K562 (cell line): ENCODE data around the gene RRP9. TPM values are rescaled to one million over a fixed set of nuclear protein-coding genes. Genes with fewer than 3 reads are reported as not detected.

Experiments used
- ATF3 ChIP-seq, 2 experiments: fragments of 450-650 bp in 1 of 2; sonication (generic) in 1 of 2; formaldehyde crosslinking in 1 of 2; IDR thresholded peaks in 1 of 2; conservative IDR thresholded peaks in 1 of 2; 2 replicates each; pipeline versions ENCODE4 v1.6.1 to v1.8.1; 2016 to 2023; ENCODE audit warnings: mild to moderate bottlenecking in 2 of 2, moderate library complexity in 2 of 2, inconsistent platforms in 1 of 2, missing genetic modification reagents in 1 of 2
- CBFA2T2 ChIP-seq: fragments of 450-650 bp; conservative IDR thresholded peaks from 2 replicates; pipeline ENCODE4 v1.6.1; 2017; ENCODE audit warnings: mild to moderate bottlenecking
- ELF1 ChIP-seq: fragments of 200-800 bp; sonication (Bioruptor generic); IDR thresholded peaks from 2 replicates; pipeline ENCODE4 v1.6.1; 2016; ENCODE audit warnings: missing genetic modification characterization, missing compliant biosample characterization
- FOS ChIP-seq: IDR thresholded peaks from 3 replicates; pipeline ENCODE4 v1.6.1; 2011; ENCODE audit not compliant: insufficient read length; ENCODE audit errors: extremely low read depth
- GMEB1 ChIP-seq: fragments of 250-450 bp; sonication (Bioruptor Pico); IDR thresholded peaks from 2 replicates; pipeline ENCODE4 v1.4.0; 2020; ENCODE audit warnings: mild to moderate bottlenecking
- KLF6 ChIP-seq: fragments of 250-450 bp; sonication (Bioruptor Pico); IDR thresholded peaks from 2 replicates; pipeline ENCODE4 v1.4.0; 2020; ENCODE audit warnings: mild to moderate bottlenecking, moderate library complexity, borderline replicate concordance
- NFYB ChIP-seq: IDR thresholded peaks from 2 replicates; pipeline ENCODE4 v1.6.1; 2011; ENCODE audit warnings: mild to moderate bottlenecking, moderate library complexity; ENCODE audit not compliant: insufficient read length; ENCODE audit errors: extremely low read depth
- REST ChIP-seq, 2 experiments: fragments of 450-650 bp; formaldehyde crosslinking in 1 of 2; IDR thresholded peaks; 2 replicates each; pipeline versions ENCODE4 v1.4.0 to v1.6.1; 2014 to 2020; ENCODE audit warnings: mild to moderate bottlenecking in 2 of 2, borderline replicate concordance in 1 of 2, low read depth in 1 of 2
- TAF9B ChIP-seq: fragments of 450-650 bp; IDR thresholded peaks from 2 replicates; pipeline ENCODE4 v1.6.1; 2018; ENCODE audit warnings: mild to moderate bottlenecking; ENCODE audit not compliant: partially characterized antibody
- TOE1 ChIP-seq, 2 experiments: fragments of 450-650 bp in 1 of 2; sonication (generic) in 1 of 2; formaldehyde crosslinking in 1 of 2; IDR thresholded peaks; 2 replicates each; pipeline versions ENCODE4 v1.7.1 to v1.8.0; 2016 to 2022; ENCODE audit warnings: borderline replicate concordance in 2 of 2, mild to moderate bottlenecking in 2 of 2, antibody characterized with exemption in 1 of 2, inconsistent platforms in 1 of 2, low read depth in 1 of 2, missing genetic modification reagents in 1 of 2, moderate library complexity in 1 of 2
- polyA plus RNA-seq, 8 experiments: library from polyadenylated mRNA; depleted of rRNA in 4 of 8; stranded (reverse) in 5 of 8; unstranded in 3 of 8; fragments of >200 nt; fragmentation: Nextera tagmentation in 2 of 8; fragmentation: Illumina TruSeq in 1 of 8; extraction: Ambion mirVana in 2 of 8; extraction: Trizol in 1 of 8; gene quantifications; 2 replicates each; pipeline versions ENCODE4 v1.2.1 to v1.2.3, GENCODE V29; 2011 to 2014; ENCODE audit warnings: inconsistent platforms in 1 of 8, missing spikeins in 1 of 8
- total RNA-seq, 7 experiments: library from RNA; depleted of rRNA in 6 of 7; stranded (reverse); fragments of >200 nt in 6 of 7; fragmentation: Illumina TruSeq in 2 of 7; extraction: Trizol in 2 of 7; gene quantifications; 2 replicates each; pipeline versions ENCODE4 v1.2.1 to v1.2.3, GENCODE V29; 2011 to 2021; ENCODE audit warnings: low replicate concordance in 1 of 7

Gene RRP9
- total and polyA plus RNA-seq, 9 of the 15 experiments (the other 6 are each of a cell fraction or from before 2014, with no cell fraction given), result 5.2 to 67.0 (median 45.9) TPM

- TF ChIP-seq REST (IDR thresholded peaks at IDR 0.05; ENCODE audit: borderline replicate concordance) (peak; percentile 28; the same call in 1 of the 2 replicates), REST (CRISPR knock-in tag; IDR thresholded peaks at IDR 0.05; ENCODE audit: low read depth) (no peak), FOS (peak; percentile 12), CBFA2T2 (peak; percentile 69), KLF6 (CRISPR knock-in tag) (no peak), ATF3 (IDR thresholded peaks at IDR 0.05) (peak; percentile 47), ATF3 (CRISPR knock-in tag; conservative IDR thresholded peaks at IDR 0.05) (no peak), ELF1 (no peak), NFYB (peak; percentile 41), TAF9B (no peak), TOE1 (IDR thresholded peaks at IDR 0.05; ENCODE audit: borderline replicate concordance) (peak; percentile 94), TOE1 (CRISPR knock-in tag; IDR thresholded peaks at IDR 0.05; ENCODE audit: borderline replicate concordance, low read depth) (no peak), GMEB1 (CRISPR knock-in tag) (no peak)
These were observed 53.1 kb downstream of the RRP9 start (continued) for GRCh38 chr3:51888463-51889105.
